HG03066 (cell line): ENCODE measurements around the gene PPP6R2.

Experiments used
- ATAC-seq: cut with Tn5 transposase; IDR thresholded peaks from one replicate; pipeline ENCODE4 v1.9.1; 2021; ENCODE audit warnings: low read depth; ENCODE audit not compliant: unreplicated experiment

Gene PPP6R2

GRCh38 chr22:50460938-50461337, 117.8 kb downstream of the PPP6R2 start:
- ATAC-seq: no peak

GRCh38 chr22:50461536-50461935, 118.4 kb downstream of the PPP6R2 start:
- no peak for ATAC-seq

GRCh38 chr22:50461979-50462540, 118.9 kb downstream of the PPP6R2 start:
- no peak for ATAC-seq

GRCh38 chr22:50463188-50463900, 120.2 kb downstream of the PPP6R2 start:
- no peak for ATAC-seq

- no peak for ATAC-seq
Measured at GRCh38 chr22:50464451-50464850, 121.3 kb downstream of the PPP6R2 start.

GRCh38 chr22:50465066-50465930, 122.2 kb downstream of the PPP6R2 start:
- no peak for ATAC-seq

- no peak for ATAC-seq
Measured at GRCh38 chr22:50467341-50467740, 124.2 kb downstream of the PPP6R2 start.

- ATAC-seq: no peak
Measured at GRCh38 chr22:50467773-50468440, 124.8 kb downstream of the PPP6R2 start.

GRCh38 chr22:50468626-50469025, 125.5 kb downstream of the PPP6R2 start:
- no peak for ATAC-seq

GRCh38 chr22:50469377-50470305, 126.5 kb downstream of the PPP6R2 start:
- ATAC-seq: peak; percentile 60

GRCh38 chr22:50470491-50470890, 127.4 kb downstream of the PPP6R2 start:
- ATAC-seq: no peak

- no peak for ATAC-seq
Measured at GRCh38 chr22:50471197-50471847, 128.2 kb downstream of the PPP6R2 start.

GRCh38 chr22:50471962-50472361, 128.8 kb downstream of the PPP6R2 start:
- no peak for ATAC-seq

- ATAC-seq: no peak
Measured at GRCh38 chr22:50473088-50473487, 130.0 kb downstream of the PPP6R2 start.

- ATAC-seq: no peak
Measured at GRCh38 chr22:50473855-50474671, 130.9 kb downstream of the PPP6R2 start.

GRCh38 chr22:50474710-50475651, 131.9 kb downstream of the PPP6R2 start, which contains the start of gene SBF1:
SBF1 (minus strand) TSS chr22:50475035; CDS start chr22:50474840, 195 bp downstream.
- ATAC-seq: peak; percentile 58

- no peak for ATAC-seq
Measured at GRCh38 chr22:50475652-50476002, 132.5 kb downstream of the PPP6R2 start.
